ENCODE measurements around the gene CDK11A.
"Not testable (repeated sequence)": the region's sequence is repeated elsewhere in the genome, so short reads cannot be mapped to it uniquely, and the experiment has no call there.

DNA sequence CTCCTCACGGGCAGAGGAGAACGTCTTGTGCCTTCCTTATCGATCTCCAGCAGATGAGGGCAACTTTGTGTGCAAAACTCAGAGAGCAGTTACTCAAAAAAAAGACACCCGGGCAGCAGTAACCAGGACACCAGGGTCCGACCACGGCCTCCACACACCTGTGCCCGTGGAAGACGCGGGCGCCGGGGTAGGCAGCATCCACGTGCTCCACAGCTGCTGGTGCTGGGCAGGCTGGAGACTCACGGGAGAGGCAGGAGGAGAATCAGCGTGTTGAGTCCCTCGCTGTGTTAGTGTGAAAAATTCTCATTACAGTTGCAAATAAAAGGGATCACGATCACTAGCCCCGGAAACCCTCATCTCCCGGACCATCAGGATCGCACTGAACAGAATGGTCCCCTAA lies 25.1 kb downstream of the CDK11A start:
- not testable (repeated sequence) for TF ChIP-seq EZH2 (IDR thresholded peaks at IDR 0.05; ENCODE audit: low read depth, low read length, severe bottlenecking); MAFK (IDR thresholded peaks at IDR 0.05; ENCODE audit: low read depth, low read length); CHD2 (IDR thresholded peaks at IDR 0.05; ENCODE audit: low read length); TAF1 (IDR thresholded peaks at IDR 0.05; ENCODE audit: low read depth, low read length); SUZ12 (IDR thresholded peaks at IDR 0.05; ENCODE audit: low read length); POLR2A (IDR thresholded peaks at IDR 0.05; ENCODE audit: control extremely low read depth in 1 of 2, low read depth in 2 of 2, low read length in 2 of 2); RFX5 (IDR thresholded peaks at IDR 0.05; ENCODE audit: borderline replicate concordance, low read depth, low read length); JUN (IDR thresholded peaks at IDR 0.05; ENCODE audit: low read depth, low read length); BRCA1 (IDR thresholded peaks at IDR 0.05; ENCODE audit: low read depth, low read length); YY1 (IDR thresholded peaks at IDR 0.05; ENCODE audit: low read depth, low read length); JUND (IDR thresholded peaks at IDR 0.05; ENCODE audit: low read length); SP1 (IDR thresholded peaks at IDR 0.05; ENCODE audit: low read depth, low read length)
- TF ChIP-seq, protein P1, sequence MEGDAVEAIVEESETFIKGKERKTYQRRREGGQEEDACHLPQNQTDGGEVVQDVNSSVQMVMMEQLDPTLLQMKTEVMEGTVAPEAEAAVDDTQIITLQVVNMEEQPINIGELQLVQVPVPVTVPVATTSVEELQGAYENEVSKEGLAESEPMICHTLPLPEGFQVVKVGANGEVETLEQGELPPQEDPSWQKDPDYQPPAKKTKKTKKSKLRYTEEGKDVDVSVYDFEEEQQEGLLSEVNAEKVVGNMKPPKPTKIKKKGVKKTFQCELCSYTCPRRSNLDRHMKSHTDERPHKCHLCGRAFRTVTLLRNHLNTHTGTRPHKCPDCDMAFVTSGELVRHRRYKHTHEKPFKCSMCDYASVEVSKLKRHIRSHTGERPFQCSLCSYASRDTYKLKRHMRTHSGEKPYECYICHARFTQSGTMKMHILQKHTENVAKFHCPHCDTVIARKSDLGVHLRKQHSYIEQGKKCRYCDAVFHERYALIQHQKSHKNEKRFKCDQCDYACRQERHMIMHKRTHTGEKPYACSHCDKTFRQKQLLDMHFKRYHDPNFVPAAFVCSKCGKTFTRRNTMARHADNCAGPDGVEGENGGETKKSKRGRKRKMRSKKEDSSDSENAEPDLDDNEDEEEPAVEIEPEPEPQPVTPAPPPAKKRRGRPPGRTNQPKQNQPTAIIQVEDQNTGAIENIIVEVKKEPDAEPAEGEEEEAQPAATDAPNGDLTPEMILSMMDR (IDR thresholded peaks at IDR 0.05; ENCODE audit: control extremely low read depth in 1 of 3, insufficient read depth in 1 of 3, low read depth in 1 of 3, low read length in 3 of 3): not testable (repeated sequence)
